ENCODE measurements around the gene RNF8.

GRCh38 chr6:37340639-37340943, 13.2 kb upstream of the RNF8 start:
- TF ChIP-seq TAF1 (IDR thresholded peaks at IDR 0.05; ENCODE audit: low read depth, low read length) (no peak), POLR2AphosphoS5 (IDR thresholded peaks at IDR 0.05; ENCODE audit: low read depth, low read length) (no peak), POLR2A (IDR thresholded peaks at IDR 0.05; ENCODE audit: low read depth, low read length) (no peak), SPI1 (IDR thresholded peaks at IDR 0.05; ENCODE audit: low read depth, low read length) (no peak), PAX5 (IDR thresholded peaks at IDR 0.05; ENCODE audit: insufficient read depth, low read length, severe bottlenecking) (no peak), POU2F2 (IDR thresholded peaks at IDR 0.05; ENCODE audit: low read depth, low read length) (no peak)
